ENCODE results near the gene LRMDA.

LRMDA gene

GRCh38 chr10:75770626-75771081 lies 339.2 kb downstream of the LRMDA start:
- Histone ChIP-seq H3K4me3 (ENCODE audit: low read length) (no peak overlapping the region), H3K4me2 (ENCODE audit: low read length) (no peak overlapping the region), H3K36me3 (replicated peaks; ENCODE audit: low read depth, low read length) (no peaks in the 10 kb centered on the region), H3K9ac (ENCODE audit: low read length) (no peak overlapping the region), H3K9me3 (ENCODE audit: insufficient read depth, low read length) (no peaks in the 10 kb centered on the region), H3K27me3 (ENCODE audit: low read depth, low read length) (no peaks in the 10 kb centered on the region), H2AFZ (ENCODE audit: low read depth, low read length) (no peak overlapping the region), H3K79me2 (ENCODE audit: low read length) (no peaks in the 10 kb centered on the region), H4K20me1 (ENCODE audit: insufficient read depth, low read length) (no peaks in the 10 kb centered on the region), H3K4me1 (ENCODE audit: low read length) (peaks cover 5% of the 10 kb centered on the region; the same call in 1 of the 2 replicates), H3K27ac (ENCODE audit: low read length) (no peak overlapping the region)
- no peak for TF ChIP-seq CTCF (IDR thresholded peaks at IDR 0.05; ENCODE audit: low read depth, low read length)
- no peak for TF ChIP-seq EZH2phosphoT487 (IDR thresholded peaks at IDR 0.05; ENCODE audit: low read depth)

- no peak overlapping the region for H3K9ac ChIP-seq (ENCODE audit: low read length)
- no peak overlapping the region for H2AFZ ChIP-seq (ENCODE audit: low read depth, low read length)
- TF ChIP-seq CTCF (IDR thresholded peaks at IDR 0.05; ENCODE audit: low read depth, low read length) (no peak), EZH2phosphoT487 (IDR thresholded peaks at IDR 0.05; ENCODE audit: low read depth) (no peak)
- H3K9me3 ChIP-seq (ENCODE audit: insufficient read depth, low read length) = no peaks in the 10 kb centered on the region
- H3K27ac ChIP-seq (ENCODE audit: low read length) = no peak overlapping the region
- no peaks in the 10 kb centered on the region for H4K20me1 ChIP-seq (ENCODE audit: insufficient read depth, low read length)
- no peaks in the 10 kb centered on the region for H3K27me3 ChIP-seq (ENCODE audit: low read depth, low read length)
- H3K4me2 ChIP-seq (ENCODE audit: low read length) = 0 out of 2 replicates have a peak overlapping the region, but pooled peaks have one; percentile 71
- no peaks in the 10 kb centered on the region for H3K36me3 ChIP-seq (replicated peaks; ENCODE audit: low read depth, low read length)
- H3K79me2 ChIP-seq (ENCODE audit: low read length) = no peaks in the 10 kb centered on the region
- peaks cover 5% of the 10 kb centered on the region; the same call in 1 of the 2 replicates for H3K4me1 ChIP-seq (ENCODE audit: low read length)
- no peak overlapping the region for H3K4me3 ChIP-seq (ENCODE audit: low read length)
Measured at GRCh38 chr10:75771606-75772005, 340.2 kb downstream of the LRMDA start.

GRCh38 chr10:75772153-75772887 lies 340.9 kb downstream of the LRMDA start:
- peak overlapping the region; percentile 71 for H3K4me2 ChIP-seq (ENCODE audit: low read length)
- no peak overlapping the region for H3K9ac ChIP-seq (ENCODE audit: low read length)
- H3K27me3 ChIP-seq (ENCODE audit: low read depth, low read length) = no peaks in the 10 kb centered on the region
- H3K9me3 ChIP-seq (ENCODE audit: insufficient read depth, low read length) = no peaks in the 10 kb centered on the region
- peak overlapping the region; percentile 77 for H2AFZ ChIP-seq (ENCODE audit: low read depth, low read length)
- no peak overlapping the region for H3K27ac ChIP-seq (ENCODE audit: low read length)
- TF ChIP-seq EZH2phosphoT487 (IDR thresholded peaks at IDR 0.05; ENCODE audit: low read depth) (no peak), CTCF (IDR thresholded peaks at IDR 0.05; ENCODE audit: low read depth, low read length) (no peak)
- H3K79me2 ChIP-seq (ENCODE audit: low read length) = no peaks in the 10 kb centered on the region
- peaks cover 5% of the 10 kb centered on the region; the same call in 1 of the 2 replicates for H3K4me1 ChIP-seq (ENCODE audit: low read length)
- H4K20me1 ChIP-seq (ENCODE audit: insufficient read depth, low read length) = no peaks in the 10 kb centered on the region
- H3K4me3 ChIP-seq (ENCODE audit: low read length) = peak overlapping the region; percentile 65
- H3K36me3 ChIP-seq (replicated peaks; ENCODE audit: low read depth, low read length) = no peaks in the 10 kb centered on the region

GRCh38 chr10:75773231-75773780 lies 341.9 kb downstream of the LRMDA start:
- Histone ChIP-seq H3K27me3 (ENCODE audit: low read depth, low read length) (no peaks in the 10 kb centered on the region), H3K4me1 (ENCODE audit: low read length) (peaks cover 5% of the 10 kb centered on the region; the same call in 1 of the 2 replicates), H2AFZ (ENCODE audit: low read depth, low read length) (no peak overlapping the region), H3K9me3 (ENCODE audit: insufficient read depth, low read length) (no peaks in the 10 kb centered on the region), H3K4me3 (ENCODE audit: low read length) (no peak overlapping the region), H3K4me2 (ENCODE audit: low read length) (no peak overlapping the region), H3K79me2 (ENCODE audit: low read length) (no peaks in the 10 kb centered on the region), H3K36me3 (replicated peaks; ENCODE audit: low read depth, low read length) (no peaks in the 10 kb centered on the region), H3K27ac (ENCODE audit: low read length) (no peak overlapping the region), H4K20me1 (ENCODE audit: insufficient read depth, low read length) (no peaks in the 10 kb centered on the region), H3K9ac (ENCODE audit: low read length) (no peak overlapping the region)
- TF ChIP-seq CTCF (IDR thresholded peaks at IDR 0.05; ENCODE audit: low read depth, low read length) (no peak), EZH2phosphoT487 (IDR thresholded peaks at IDR 0.05; ENCODE audit: low read depth) (no peak)

Data from OCI-LY3 (cell line).